ENCODE measurements around the gene ZBTB17.

GRCh38 chr1:15997076-15997585, 21.2 kb upstream of the ZBTB17 start:
- TF ChIP-seq POLR2A (IDR thresholded peaks at IDR 0.05): no peak
- TF ChIP-seq CTCF (IDR thresholded peaks at IDR 0.05): no peak
